COLO668 (cell line): ENCODE data around the gene CKAP5.

Experiments
- DNase-seq: peaks from one replicate; lab custom pipeline; 2025; ENCODE audit not compliant: unreplicated experiment; lab: John Stamatoyannopoulos, UW

Gene CKAP5

DNA sequence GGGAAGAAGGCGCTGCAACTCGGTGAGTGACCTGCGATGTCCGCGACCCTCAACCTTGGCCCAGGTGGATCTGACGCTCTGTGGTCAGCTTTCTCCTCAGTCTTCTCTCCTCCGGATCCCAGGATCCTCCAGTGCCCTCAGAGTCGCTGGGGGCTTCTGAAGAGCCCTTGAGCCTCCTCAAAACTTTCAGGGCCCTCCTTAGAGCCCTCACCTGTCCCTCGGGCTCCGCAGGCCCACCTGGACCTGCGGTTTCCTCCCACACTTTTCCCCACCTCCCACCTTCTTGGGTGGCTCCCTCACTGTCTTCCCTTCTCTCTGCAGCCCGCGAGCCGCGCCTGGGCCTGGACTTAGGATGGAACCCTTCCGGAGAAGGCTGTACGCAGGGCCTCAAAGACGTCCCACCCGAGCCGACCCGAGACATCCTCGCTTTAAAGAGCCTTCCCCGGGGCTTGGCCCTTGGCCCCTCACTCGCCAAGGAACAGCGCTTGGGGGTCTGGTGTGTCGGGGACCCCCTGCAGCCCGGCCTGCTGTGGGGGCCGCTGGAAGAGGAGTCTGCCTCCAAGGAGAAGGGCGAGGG lies 144.9 kb downstream of the CKAP5 start:
- DNase-seq, result peak; percentile 30

DNA sequence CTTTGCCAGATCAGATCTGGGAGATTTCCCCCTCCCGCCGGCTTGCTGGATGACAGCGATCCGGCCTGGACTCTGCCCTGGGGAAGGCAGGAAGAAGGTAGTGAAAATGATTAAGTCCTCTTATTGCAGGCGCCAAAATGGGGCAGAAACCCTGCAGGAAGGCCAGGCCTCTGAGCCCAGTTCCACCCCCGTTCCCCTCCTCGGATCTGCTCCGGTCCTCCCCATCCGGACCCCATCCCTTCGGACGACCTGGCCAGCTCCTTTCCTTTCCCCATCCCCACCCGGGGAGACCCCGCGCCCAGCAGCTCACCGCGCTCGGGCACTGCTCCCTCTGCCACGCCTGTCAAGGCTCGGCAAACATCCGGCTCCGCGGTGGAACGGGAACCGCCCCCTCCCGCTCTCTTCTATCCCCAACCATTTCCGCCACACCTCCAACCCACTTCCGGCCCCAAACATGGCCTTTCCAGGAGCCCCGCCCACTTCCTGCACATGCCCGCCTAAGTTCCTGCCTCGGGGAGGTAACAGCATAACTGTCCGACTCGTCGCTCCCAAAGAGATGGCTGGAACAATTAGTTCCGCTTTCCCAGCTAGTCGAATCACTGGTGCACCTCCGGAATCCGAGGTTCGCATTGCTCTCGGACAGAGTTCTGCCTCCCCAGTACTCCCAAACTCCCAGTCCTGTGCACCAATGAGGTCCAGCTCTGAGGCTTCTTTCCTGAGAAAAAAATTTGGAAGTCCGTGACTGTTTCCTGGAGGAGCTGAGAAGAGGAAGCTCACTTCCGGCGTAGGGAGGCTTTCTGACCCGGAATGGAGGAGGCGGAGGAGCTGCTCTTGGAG lies 145.6 kb downstream of the CKAP5 start, which contains the start of the genes ARHGAP1 and ZNF408:
Gene ARHGAP1, minus strand, starts transcription at position 379 of the 837 bp plus-strand sequence. CDS start 4,512 bp downstream, outside the sequence.
Gene ZNF408, plus strand, starts transcription at position 791 of the 837 bp plus-strand sequence. Its CDS starts 17 bp downstream, at position 808.
- peak; percentile 99 for DNase-seq

GRCh38 chr11:46698597-46698996 lies 147.5 kb downstream of the CKAP5 start:
- DNase-seq, result no peak

DNA sequence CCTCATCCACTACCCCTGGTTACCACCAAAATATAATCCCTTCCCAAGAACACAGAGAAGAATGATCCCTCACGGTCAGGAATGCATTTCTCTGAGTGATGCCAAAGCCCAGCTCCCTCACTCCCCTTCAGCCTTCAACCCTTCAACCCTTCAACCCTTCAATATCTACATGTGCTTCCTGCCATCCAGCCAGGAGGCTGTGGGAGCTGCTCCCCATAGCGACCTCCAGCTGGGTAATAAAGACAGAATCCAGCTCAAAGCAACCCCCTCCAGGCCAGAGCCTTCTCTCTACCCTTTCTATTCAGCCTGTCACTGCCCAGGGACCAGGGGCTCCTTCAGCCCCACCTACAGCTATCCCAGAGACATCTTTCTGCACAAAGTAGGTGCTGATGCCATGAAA lies 148.4 kb downstream of the CKAP5 start:
- DNase-seq, result no peak

- no peak for DNase-seq
Measured at GRCh38 chr11:46697303-46697702, 148.8 kb downstream of the CKAP5 start.

- no peak for DNase-seq
Measured at GRCh38 chr11:46696212-46696558, 149.9 kb downstream of the CKAP5 start.

DNA sequence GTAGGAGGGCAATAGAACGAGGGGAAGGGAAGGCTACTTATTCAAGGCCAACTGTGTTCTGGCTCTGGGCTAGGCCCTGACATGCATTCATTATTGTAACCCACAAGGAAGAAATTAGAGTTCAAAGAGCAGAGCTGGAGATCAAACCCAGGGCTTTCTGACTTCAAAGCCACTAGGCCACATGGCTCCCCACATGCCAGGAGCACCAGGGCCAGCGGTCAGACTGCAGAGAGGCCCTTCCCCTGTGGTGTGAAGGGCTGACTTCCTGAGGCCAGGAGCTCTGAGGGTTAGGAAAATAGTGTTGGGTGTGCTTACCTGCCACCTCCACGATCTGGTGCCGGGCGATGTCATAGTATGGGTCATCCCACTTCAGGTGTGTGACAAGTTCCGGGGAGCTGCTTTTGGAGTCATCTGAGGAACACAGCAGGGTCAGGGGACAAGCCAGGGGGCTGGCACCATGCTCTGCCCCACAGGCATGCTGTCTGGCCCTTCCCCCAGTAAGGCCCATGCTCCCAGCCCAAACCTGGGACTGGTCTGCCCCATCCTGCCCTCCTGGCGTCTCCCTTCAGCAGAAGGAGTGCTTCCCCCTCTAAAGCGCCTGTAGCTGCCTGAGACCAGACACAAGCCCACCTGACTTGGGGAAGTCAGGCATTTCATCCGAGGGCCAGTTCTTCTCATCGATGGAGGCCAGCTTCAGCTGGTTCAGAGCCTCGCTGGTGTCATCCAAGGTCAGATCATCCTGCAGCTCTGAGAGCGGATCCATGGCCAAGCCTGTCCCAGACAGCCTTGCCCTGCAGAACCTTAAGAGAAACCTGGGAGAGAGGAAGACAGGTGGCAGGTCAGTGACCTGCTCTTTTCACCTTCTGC lies 150.5 kb downstream of the CKAP5 start:
- no peak for DNase-seq

GRCh38 chr11:46694607-46695006 lies 151.5 kb downstream of the CKAP5 start:
- DNase-seq, result no peak

GRCh38 chr11:46694072-46694471 lies 152.0 kb downstream of the CKAP5 start:
- DNase-seq, result no peak

DNA sequence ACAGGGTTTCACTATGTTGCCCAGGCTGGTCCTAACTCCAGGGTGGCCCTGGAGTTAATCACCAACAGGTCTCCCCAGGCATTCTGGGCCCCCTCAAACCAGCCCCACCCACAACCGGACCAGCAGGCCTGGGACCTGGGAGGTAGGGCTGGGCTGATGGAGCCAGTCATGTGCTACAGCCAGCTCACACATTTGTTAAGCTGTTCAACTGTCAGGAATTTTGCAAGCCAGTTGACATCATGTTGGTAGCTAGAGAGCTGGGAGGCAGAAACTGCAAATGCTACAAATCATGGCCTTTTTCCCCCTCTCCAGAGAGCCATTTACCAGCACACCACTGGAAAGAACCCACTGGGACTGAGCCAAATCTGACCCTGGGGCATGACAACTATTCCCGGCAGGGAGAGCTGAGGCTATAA lies 152.5 kb downstream of the CKAP5 start:
- no peak for DNase-seq
